ENCODE data around the gene ESRRA.
A peak's percentile ranks its signal among the peaks of the same experiment; 100 is the strongest.

The ESRRA gene

DNA sequence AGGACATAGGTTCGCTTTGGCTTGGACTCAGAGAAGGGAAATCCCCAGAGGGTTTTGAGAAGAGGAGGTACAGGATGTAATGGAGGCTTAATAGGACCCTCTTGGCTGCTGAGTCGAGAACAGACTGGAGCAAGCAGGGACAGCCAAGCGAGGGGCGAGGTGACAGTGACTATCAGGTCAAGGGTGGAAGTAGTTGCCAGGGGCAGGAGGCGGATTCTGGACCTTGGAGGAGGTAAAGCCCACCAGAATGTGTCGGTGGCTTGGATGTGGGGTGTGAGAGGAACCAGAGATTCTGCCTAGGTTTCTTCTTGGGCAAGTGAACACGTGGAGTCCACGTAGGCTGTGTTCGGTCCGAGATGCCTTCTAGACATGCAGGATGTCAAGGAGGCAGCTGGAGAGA, 7.6 kb downstream of the ESRRA start:
- no peak overlapping the region for H2AK5ac ChIP-seq (ENCODE audit: low read length)
- H3K79me1 ChIP-seq (ENCODE audit: low read length), result peaks cover 9% of the 10 kb centered on the region
- DNase-seq, result no peak
- H3K9me3 ChIP-seq (ENCODE audit: insufficient read depth, low read depth, low read length), result peaks cover 2% of the 10 kb centered on the region
- no peak overlapping the region for H2BK12ac ChIP-seq (ENCODE audit: low read length)
- H2AFZ ChIP-seq (ENCODE audit: insufficient read depth, low read length, poor library complexity), result no peak overlapping the region
- peaks cover 34 to 40% of the 10 kb centered on the region in 2 experiments for H3K36me3 ChIP-seq (ENCODE audit: control insufficient read depth in 1 of 2, insufficient read depth in 2 of 2, low read length in 2 of 2)
- no peak overlapping the region for H3K14ac ChIP-seq (ENCODE audit: low read length)
- H2BK5ac ChIP-seq (ENCODE audit: low read depth, low read length, poor library complexity), result no peak overlapping the region
- H2BK120ac ChIP-seq (ENCODE audit: insufficient read depth, low read length, poor library complexity), result no peak overlapping the region
- no peak overlapping the region for H3K23ac ChIP-seq (ENCODE audit: low read length)
- H3K79me2 ChIP-seq (ENCODE audit: control insufficient read depth, insufficient read depth, low read length, poor library complexity), result peaks cover 4% of the 10 kb centered on the region
- H3K18ac ChIP-seq (ENCODE audit: low read length), result no peak overlapping the region
- H3K27me3 ChIP-seq (ENCODE audit: insufficient read depth, low read length), result no peaks in the 10 kb centered on the region
- no CpG with 5 or more reads among the region's 10 CpGs for WGBS (ENCODE audit: extremely low coverage, insufficient coverage, insufficient read length)
- H3K4me2 ChIP-seq (ENCODE audit: low read length), result no peak overlapping the region
- no peak overlapping the region for H3K27ac ChIP-seq (ENCODE audit: low read depth, low read length)
- H3K4me1 ChIP-seq (ENCODE audit: control insufficient read depth in 1 of 2, insufficient read depth in 2 of 2, low read length in 2 of 2), result peaks cover 9 to 10% of the 10 kb centered on the region in 2 experiments
- no peak overlapping the region for H4K8ac ChIP-seq (ENCODE audit: low read depth, low read length)
- H4K12ac ChIP-seq (ENCODE audit: low read depth, low read length), result peak overlapping the region; percentile 51
- no peak overlapping the region for H4K91ac ChIP-seq (ENCODE audit: low read depth, low read length)
- H3K9ac ChIP-seq (ENCODE audit: low read length), result no peak overlapping the region
- H3K4me3 ChIP-seq (ENCODE audit: low read depth, low read length), result no peak overlapping the region
- no peak overlapping the region for H3K4ac ChIP-seq (ENCODE audit: low read depth, low read length)

DNA sequence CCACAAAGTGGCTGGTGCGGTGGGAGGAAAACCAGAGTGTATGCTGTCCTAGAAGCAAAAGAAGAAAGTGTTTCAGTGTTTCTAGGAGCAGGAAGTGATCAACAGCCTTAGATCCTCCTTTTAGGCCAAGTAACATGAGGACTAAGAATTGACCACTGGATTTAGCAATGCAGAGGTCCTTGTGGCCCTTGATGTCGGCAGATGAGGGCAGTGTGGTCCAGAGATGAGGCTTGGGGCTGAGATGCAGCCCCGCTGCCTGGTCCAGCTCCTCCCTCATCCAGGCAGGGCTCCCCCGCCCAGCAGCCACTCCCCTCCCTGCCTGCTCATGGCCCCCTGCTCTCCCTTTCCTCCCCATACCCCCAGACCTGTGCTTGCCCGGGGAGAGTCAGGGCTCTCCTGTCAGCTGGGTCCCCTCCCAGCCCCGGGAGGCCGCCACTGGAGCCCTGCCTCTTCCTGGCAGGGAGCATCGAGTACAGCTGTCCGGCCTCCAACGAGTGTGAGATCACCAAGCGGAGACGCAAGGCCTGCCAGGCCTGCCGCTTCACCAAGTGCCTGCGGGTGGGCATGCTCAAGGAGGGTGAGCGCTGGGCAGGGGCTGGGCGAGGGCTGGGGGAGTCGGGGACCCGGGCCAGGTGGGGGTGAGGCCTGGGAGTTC, 8.3 kb downstream of the ESRRA start:
- Histone ChIP-seq H3K36me3 (ENCODE audit: control insufficient read depth in 1 of 2, insufficient read depth in 2 of 2, low read length in 2 of 2) (peaks cover 34 to 37% of the 10 kb centered on the region in 2 experiments), H3K27me3 (ENCODE audit: insufficient read depth, low read length) (no peaks in the 10 kb centered on the region), H3K23ac (ENCODE audit: low read length) (no peak overlapping the region), H2BK120ac (ENCODE audit: insufficient read depth, low read length, poor library complexity) (no peak overlapping the region), H3K4me2 (ENCODE audit: low read length) (no peak overlapping the region), H3K4ac (ENCODE audit: low read depth, low read length) (no peak overlapping the region), H4K91ac (ENCODE audit: low read depth, low read length) (no peak overlapping the region), H3K9ac (ENCODE audit: low read length) (no peak overlapping the region), H4K12ac (ENCODE audit: low read depth, low read length) (no peak overlapping the region), H3K4me3 (ENCODE audit: low read depth, low read length) (no peak overlapping the region), H3K4me1 (ENCODE audit: control insufficient read depth in 1 of 2, insufficient read depth in 2 of 2, low read length in 2 of 2) (peaks cover 9 to 10% of the 10 kb centered on the region in 2 experiments), H2AFZ (ENCODE audit: insufficient read depth, low read length, poor library complexity) (no peak overlapping the region), H3K27ac (ENCODE audit: low read depth, low read length) (no peak overlapping the region), H3K18ac (ENCODE audit: low read length) (no peak overlapping the region), H3K79me2 (ENCODE audit: control insufficient read depth, insufficient read depth, low read length, poor library complexity) (peaks cover 9% of the 10 kb centered on the region), H3K9me3 (ENCODE audit: insufficient read depth, low read depth, low read length) (peaks cover 2% of the 10 kb centered on the region), H2AK5ac (ENCODE audit: low read length) (no peak overlapping the region), H3K14ac (ENCODE audit: low read length) (no peak overlapping the region), H2BK5ac (ENCODE audit: low read depth, low read length, poor library complexity) (no peak overlapping the region), H4K8ac (ENCODE audit: low read depth, low read length) (no peak overlapping the region), H2BK12ac (ENCODE audit: low read length) (no peak overlapping the region), H3K79me1 (ENCODE audit: low read length) (peaks cover 14% of the 10 kb centered on the region)
- WGBS (ENCODE audit: extremely low coverage, insufficient coverage, insufficient read length), result no CpG with 5 or more reads among the region's 18 CpGs
- no peak for DNase-seq

DNA sequence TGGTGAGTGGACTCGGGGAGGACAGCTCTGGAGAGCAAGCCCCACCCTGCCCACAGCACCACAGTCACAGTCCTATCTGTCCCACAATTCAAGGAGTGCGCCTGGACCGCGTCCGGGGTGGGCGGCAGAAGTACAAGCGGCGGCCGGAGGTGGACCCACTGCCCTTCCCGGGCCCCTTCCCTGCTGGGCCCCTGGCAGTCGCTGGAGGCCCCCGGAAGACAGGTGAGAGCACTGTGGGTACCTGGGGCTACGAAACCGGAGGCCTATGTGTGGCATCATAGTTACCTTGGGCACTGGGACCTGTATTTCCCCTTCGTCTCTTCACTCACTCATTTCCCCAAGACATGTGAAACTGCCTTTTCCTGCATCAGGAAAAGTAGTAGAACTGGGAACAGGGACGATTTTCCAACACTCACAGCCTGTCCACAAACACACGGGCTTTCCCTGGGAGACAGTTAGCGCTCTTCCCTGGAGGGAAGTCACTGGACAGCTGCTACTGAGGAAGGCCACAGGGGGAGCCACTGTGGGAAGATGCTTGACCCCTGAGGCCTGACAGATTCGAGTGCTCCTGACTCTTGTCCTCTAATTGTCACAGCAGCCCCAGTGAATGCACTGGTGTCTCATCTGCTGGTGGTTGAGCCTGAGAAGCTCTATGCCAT, 9.0 kb downstream of the ESRRA start:
- Histone ChIP-seq H4K8ac (ENCODE audit: low read depth, low read length) (no peak overlapping the region), H2AK5ac (ENCODE audit: low read length) (no peak overlapping the region), H3K4me2 (ENCODE audit: low read length) (no peak overlapping the region), H3K4me3 (ENCODE audit: low read depth, low read length) (no peak overlapping the region), H3K36me3 (ENCODE audit: control insufficient read depth in 1 of 2, insufficient read depth in 2 of 2, low read length in 2 of 2) (peaks cover 34 to 37% of the 10 kb centered on the region in 2 experiments), H4K91ac (ENCODE audit: low read depth, low read length) (no peak overlapping the region), H4K12ac (ENCODE audit: low read depth, low read length) (no peak overlapping the region), H3K4me1 (ENCODE audit: control insufficient read depth in 1 of 2, insufficient read depth in 2 of 2, low read length in 2 of 2) (peaks cover 9 to 14% of the 10 kb centered on the region in 2 experiments), H3K4ac (ENCODE audit: low read depth, low read length) (no peak overlapping the region), H2BK12ac (ENCODE audit: low read length) (no peak overlapping the region), H2BK5ac (ENCODE audit: low read depth, low read length, poor library complexity) (no peak overlapping the region), H3K18ac (ENCODE audit: low read length) (no peak overlapping the region), H3K79me1 (ENCODE audit: low read length) (peaks cover 16% of the 10 kb centered on the region), H3K23ac (ENCODE audit: low read length) (no peak overlapping the region), H3K27ac (ENCODE audit: low read depth, low read length) (no peak overlapping the region), H3K79me2 (ENCODE audit: control insufficient read depth, insufficient read depth, low read length, poor library complexity) (peaks cover 9% of the 10 kb centered on the region), H3K9ac (ENCODE audit: low read length) (no peak overlapping the region), H3K27me3 (ENCODE audit: insufficient read depth, low read length) (no peaks in the 10 kb centered on the region), H2AFZ (ENCODE audit: insufficient read depth, low read length, poor library complexity) (no peak overlapping the region), H2BK120ac (ENCODE audit: insufficient read depth, low read length, poor library complexity) (no peak overlapping the region), H3K9me3 (ENCODE audit: insufficient read depth, low read depth, low read length) (peaks cover 2% of the 10 kb centered on the region), H3K14ac (ENCODE audit: low read length) (no peak overlapping the region)
- DNase-seq, result no peak
- no CpG with 5 or more reads among the region's 19 CpGs for WGBS (ENCODE audit: extremely low coverage, insufficient coverage, insufficient read length)

DNA sequence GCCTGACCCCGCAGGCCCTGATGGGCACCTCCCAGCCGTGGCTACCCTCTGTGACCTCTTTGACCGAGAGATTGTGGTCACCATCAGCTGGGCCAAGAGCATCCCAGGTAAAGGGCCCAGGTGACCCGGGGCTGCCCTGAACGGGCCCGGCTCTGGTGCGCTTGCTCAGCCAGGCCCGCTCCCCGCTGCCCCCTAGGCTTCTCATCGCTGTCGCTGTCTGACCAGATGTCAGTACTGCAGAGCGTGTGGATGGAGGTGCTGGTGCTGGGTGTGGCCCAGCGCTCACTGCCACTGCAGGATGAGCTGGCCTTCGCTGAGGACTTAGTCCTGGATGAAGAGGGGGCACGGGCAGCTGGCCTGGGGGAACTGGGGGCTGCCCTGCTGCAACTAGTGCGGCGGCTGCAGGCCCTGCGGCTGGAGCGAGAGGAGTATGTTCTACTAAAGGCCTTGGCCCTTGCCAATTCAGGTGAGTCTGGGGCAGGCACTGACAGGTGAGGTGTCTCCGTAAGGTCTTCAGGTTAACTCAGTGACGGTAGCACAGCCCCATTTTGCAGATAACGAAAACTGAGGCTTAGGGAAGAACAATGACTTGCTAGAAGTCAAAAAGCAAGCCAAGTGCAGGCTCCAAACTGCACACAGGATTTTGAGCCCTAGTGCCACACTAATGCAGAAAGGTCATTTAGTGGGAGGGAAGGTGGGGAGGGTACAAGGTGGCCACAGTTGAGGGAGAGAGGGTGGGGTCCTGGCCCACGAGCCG, 9.7 kb downstream of the ESRRA start:
- Histone ChIP-seq H4K12ac (ENCODE audit: low read depth, low read length) (no peak overlapping the region), H3K4me1 (ENCODE audit: control insufficient read depth in 1 of 2, insufficient read depth in 2 of 2, low read length in 2 of 2) (peaks cover 9 to 14% of the 10 kb centered on the region in 2 experiments), H3K23ac (ENCODE audit: low read length) (no peak overlapping the region), H2BK12ac (ENCODE audit: low read length) (no peak overlapping the region), H3K4me3 (ENCODE audit: low read depth, low read length) (no peak overlapping the region), H2BK120ac (ENCODE audit: insufficient read depth, low read length, poor library complexity) (no peak overlapping the region), H3K18ac (ENCODE audit: low read length) (no peak overlapping the region), H2BK5ac (ENCODE audit: low read depth, low read length, poor library complexity) (no peak overlapping the region), H3K9me3 (ENCODE audit: insufficient read depth, low read depth, low read length) (peaks cover 2% of the 10 kb centered on the region), H3K4me2 (ENCODE audit: low read length) (no peak overlapping the region), H3K79me1 (ENCODE audit: low read length) (peaks cover 16% of the 10 kb centered on the region), H3K9ac (ENCODE audit: low read length) (no peak overlapping the region), H2AK5ac (ENCODE audit: low read length) (no peak overlapping the region), H3K27ac (ENCODE audit: low read depth, low read length) (no peak overlapping the region), H3K4ac (ENCODE audit: low read depth, low read length) (no peak overlapping the region), H3K14ac (ENCODE audit: low read length) (no peak overlapping the region), H4K91ac (ENCODE audit: low read depth, low read length) (no peak overlapping the region), H3K27me3 (ENCODE audit: insufficient read depth, low read length) (no peaks in the 10 kb centered on the region), H4K8ac (ENCODE audit: low read depth, low read length) (no peak overlapping the region), H2AFZ (ENCODE audit: insufficient read depth, low read length, poor library complexity) (no peak overlapping the region), H3K36me3 (ENCODE audit: control insufficient read depth in 1 of 2, insufficient read depth in 2 of 2, low read length in 2 of 2) (peaks cover 34 to 41% of the 10 kb centered on the region in 2 experiments), H3K79me2 (ENCODE audit: control insufficient read depth, insufficient read depth, low read length, poor library complexity) (peaks cover 9% of the 10 kb centered on the region)
- WGBS (ENCODE audit: extremely low coverage, insufficient coverage, insufficient read length), result no CpG with 5 or more reads among the region's 24 CpGs
- no peak for DNase-seq
